CD14-positive monocyte (primary cell): ENCODE results near the gene SS18L1. TPM values are rescaled to one million over a fixed set of nuclear protein-coding genes. Genes with fewer than 3 reads are reported as not detected.

ENCODE experiments used
- DNase-seq, 3 donors: peaks; one replicate each; pipeline ENCODE4 v3.0.0-alpha.2; 2011 to 2022
- H2AFZ ChIP-seq: 2 replicates; pipeline ENCODE4 v1.6.0; 2012; ENCODE audit warnings: mild to moderate bottlenecking, low read depth, low read length, inconsistent platforms; ENCODE audit not compliant: insufficient read depth, poor library complexity, severe bottlenecking
- H3K27ac ChIP-seq, 2 donors: 1 replicate in 1 of 2; 2 replicates in 1 of 2; pipeline ENCODE4 v1.5.1; 2012 to 2013; ENCODE audit warnings: low read length in 2 of 2, control low read depth in 1 of 2, inconsistent platforms in 1 of 2, low read depth in 1 of 2, mild to moderate bottlenecking in 1 of 2
- H3K27me3 ChIP-seq, 2 donors: one replicate each; pipeline versions ENCODE4 v1.6.0 to v1.6.1; 2011 to 2013; ENCODE audit warnings: low read length in 2 of 2; ENCODE audit not compliant: control insufficient read depth in 2 of 2, insufficient read depth in 2 of 2
- H3K36me3 ChIP-seq, 2 donors: replicated peaks in 1 of 2; 1 replicate in 1 of 2; 2 replicates in 1 of 2; pipeline versions ENCODE4 v1.5.1 to v1.6.1; 2012 to 2013; ENCODE audit warnings: low read length in 2 of 2, control low read depth in 1 of 2, inconsistent platforms in 1 of 2, mild to moderate bottlenecking in 1 of 2; ENCODE audit not compliant: insufficient read depth in 2 of 2, control insufficient read depth in 1 of 2
- H3K4me1 ChIP-seq, 2 donors: 1 replicate in 1 of 2; 2 replicates in 1 of 2; pipeline versions ENCODE4 v1.5.1 to v1.6.1; 2012 to 2013; ENCODE audit warnings: low read length in 2 of 2, control low read depth in 1 of 2, inconsistent platforms in 1 of 2, mild to moderate bottlenecking in 1 of 2, moderate library complexity in 1 of 2; ENCODE audit not compliant: insufficient read depth in 2 of 2, control insufficient read depth in 1 of 2
- H3K4me2 ChIP-seq: replicated peaks from 2 replicates; pipeline ENCODE3; 2012; ENCODE audit warnings: low read length, moderate library complexity, mild to moderate bottlenecking; ENCODE audit not compliant: poor library complexity, severe bottlenecking; ENCODE audit errors: extremely low read depth
- H3K4me3 ChIP-seq, 3 experiments: fragments of 200-600 bp in 1 of 3; sonication (generic) in 1 of 3; replicated peaks in 1 of 3; 1 replicate in 2 of 3; 2 replicates in 1 of 3; pipeline ENCODE4 v1.5.1; 2011 to 2013; ENCODE audit warnings: low read length in 3 of 3, mild to moderate bottlenecking in 3 of 3, control low read depth in 2 of 3, low read depth in 2 of 3, inconsistent platforms in 1 of 3, moderate library complexity in 1 of 3
- H3K79me2 ChIP-seq: 2 replicates; pipeline ENCODE4 v1.6.0; 2012; ENCODE audit warnings: mild to moderate bottlenecking, control low read depth, inconsistent platforms, low read length, moderate library complexity; ENCODE audit not compliant: insufficient read depth
- H3K9ac ChIP-seq: 2 replicates; pipeline ENCODE4 v1.6.0; 2017; ENCODE audit warnings: low read length, mild to moderate bottlenecking; ENCODE audit not compliant: insufficient read depth, poor library complexity, severe bottlenecking
- H3K9me3 ChIP-seq, 2 donors: replicated peaks in 1 of 2; 1 replicate in 1 of 2; 2 replicates in 1 of 2; pipeline versions ENCODE4 v1.5.1 to v1.6.1; 2012 to 2013; ENCODE audit warnings: low read length in 2 of 2, control low read depth in 1 of 2; ENCODE audit not compliant: control insufficient read depth in 1 of 2, insufficient read depth in 1 of 2
- H4K20me1 ChIP-seq: 2 replicates; pipeline ENCODE4 v1.6.0; 2012; ENCODE audit warnings: mild to moderate bottlenecking, low read length, control low read depth, moderate library complexity; ENCODE audit not compliant: insufficient read depth
- H3K27ac Mint-ChIP-seq, 7 donors: one replicate each; pipeline ENCODE4 v1.8.0; 2020; ENCODE audit warnings: mild to moderate bottlenecking in 7 of 7, mixed read lengths in 7 of 7, moderate library complexity in 6 of 7, inconsistent platforms in 2 of 7
- H3K27me3 Mint-ChIP-seq, 3 donors: one replicate each; pipeline ENCODE4 v1.8.0; 2021 to 2022; ENCODE audit warnings: low read depth in 3 of 3, mild to moderate bottlenecking in 3 of 3, mixed read lengths in 3 of 3, moderate library complexity in 3 of 3, inconsistent platforms in 1 of 3
- H3K36me3 Mint-ChIP-seq, 2 donors: one replicate each; pipeline ENCODE4 v1.8.0; 2020; ENCODE audit warnings: mixed read lengths in 2 of 2, inconsistent platforms in 1 of 2, mild to moderate bottlenecking in 1 of 2
- H3K4me1 Mint-ChIP-seq: one replicate; pipeline ENCODE4 v1.8.0; 2020; ENCODE audit warnings: mild to moderate bottlenecking, mixed read lengths
- H3K4me3 Mint-ChIP-seq, 2 donors: one replicate each; pipeline ENCODE4 v1.8.0; 2020; ENCODE audit warnings: mild to moderate bottlenecking in 2 of 2, mixed read lengths in 2 of 2, moderate library complexity in 1 of 2
- H3K9me3 Mint-ChIP-seq, 7 donors: one replicate each; pipeline ENCODE4 v1.8.0; 2020 to 2022; ENCODE audit warnings: mixed read lengths in 7 of 7, mild to moderate bottlenecking in 6 of 7, moderate library complexity in 6 of 7, inconsistent platforms in 2 of 7
- WGBS: methylation state at CpG from one replicate; pipeline ENCODE4 v1.1.5; 2013; ENCODE audit warnings: missing lambda C conversion rate; ENCODE audit not compliant: insufficient coverage; 5-methylcytosine and 5-hydroxymethylcytosine counted together
- intact Hi-C, 2 donors: fragments of 100-400 bp; cut with micrococcal nuclease; formaldehyde crosslinking; loops; one replicate each; pipeline versions ENCODE4 v1.15.0 to v1.15.1; 2023
- polyA plus RNA-seq, 3 donors: library from polyadenylated mRNA; depleted of rRNA in 1 of 3; unstranded in 2 of 3; stranded (reverse) in 1 of 3; fragments of 300-500 nt in 2 of 3; fragments of >200 nt in 1 of 3; fragmentation: Illumina TruSeq in 2 of 3; gene quantifications; 1 replicate in 2 of 3; 2 replicates in 1 of 3; pipeline ENCODE4 v1.2.3, GENCODE V29; 2012 to 2021
- TF ChIP-seq, protein P1 (sequence below): fragments of 200-600 bp; IDR thresholded peaks from one replicate; pipeline ENCODE4 v1.8.0; 2022; ENCODE audit warnings: antibody characterized with exemption, mild to moderate bottlenecking

Gene SS18L1
- polyA plus RNA-seq, 3 donors = 0.75 to 16.5 (median 1.1) TPM

DNA sequence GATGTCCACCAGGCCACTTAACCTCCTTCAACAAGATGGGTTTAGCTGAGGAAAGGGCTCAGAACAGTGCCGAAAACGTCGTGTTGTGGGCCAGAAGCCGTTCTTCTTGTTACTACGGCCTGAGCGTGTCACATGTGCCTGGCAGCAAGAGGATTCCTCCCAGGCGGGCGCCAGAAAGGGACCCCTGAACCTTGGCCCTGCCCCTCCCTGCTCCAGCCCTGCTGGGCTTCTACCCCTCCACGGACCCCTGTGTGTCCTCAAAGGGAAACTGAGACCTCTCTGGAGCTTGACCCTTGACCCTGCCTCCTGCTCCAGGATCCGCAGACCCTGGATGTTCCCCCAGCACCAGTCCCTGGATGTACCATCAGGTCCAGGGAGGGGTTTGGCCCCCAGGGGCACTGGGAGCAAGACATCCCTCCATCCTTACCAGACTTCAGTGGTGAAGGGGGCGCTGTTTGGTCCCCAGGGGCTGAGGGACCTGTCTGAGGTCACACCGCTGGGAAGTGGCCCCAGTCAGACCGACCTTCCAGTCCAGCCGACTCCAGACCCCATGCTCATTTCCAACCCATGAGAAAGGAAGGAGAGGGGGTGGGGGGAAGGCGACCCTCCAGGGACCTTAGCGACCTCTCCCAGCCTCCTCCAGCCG is 66.4 kb downstream of the SS18L1 start:
- Mint-ChIP-seq H3K27me3 (peaks cover 5 to 24% (median 9%) of the 10 kb centered on the region in 3 donors), H3K36me3 (peaks cover 0 to 6% of the 10 kb centered on the region in 2 donors), H3K9me3 (no peaks in the 10 kb centered on the region), H3K4me1 (no peaks in the 10 kb centered on the region), H3K4me3 (no peak overlapping the region), H3K27ac (no peak overlapping the region)
- TF ChIP-seq, protein P1, sequence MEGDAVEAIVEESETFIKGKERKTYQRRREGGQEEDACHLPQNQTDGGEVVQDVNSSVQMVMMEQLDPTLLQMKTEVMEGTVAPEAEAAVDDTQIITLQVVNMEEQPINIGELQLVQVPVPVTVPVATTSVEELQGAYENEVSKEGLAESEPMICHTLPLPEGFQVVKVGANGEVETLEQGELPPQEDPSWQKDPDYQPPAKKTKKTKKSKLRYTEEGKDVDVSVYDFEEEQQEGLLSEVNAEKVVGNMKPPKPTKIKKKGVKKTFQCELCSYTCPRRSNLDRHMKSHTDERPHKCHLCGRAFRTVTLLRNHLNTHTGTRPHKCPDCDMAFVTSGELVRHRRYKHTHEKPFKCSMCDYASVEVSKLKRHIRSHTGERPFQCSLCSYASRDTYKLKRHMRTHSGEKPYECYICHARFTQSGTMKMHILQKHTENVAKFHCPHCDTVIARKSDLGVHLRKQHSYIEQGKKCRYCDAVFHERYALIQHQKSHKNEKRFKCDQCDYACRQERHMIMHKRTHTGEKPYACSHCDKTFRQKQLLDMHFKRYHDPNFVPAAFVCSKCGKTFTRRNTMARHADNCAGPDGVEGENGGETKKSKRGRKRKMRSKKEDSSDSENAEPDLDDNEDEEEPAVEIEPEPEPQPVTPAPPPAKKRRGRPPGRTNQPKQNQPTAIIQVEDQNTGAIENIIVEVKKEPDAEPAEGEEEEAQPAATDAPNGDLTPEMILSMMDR = no peak
- Histone ChIP-seq H3K27ac (no peak overlapping the region), H3K4me2 (no peak overlapping the region), H3K9me3 (no peaks in the 10 kb centered on the region), H3K27me3 (peaks cover 0 to 9% of the 10 kb centered on the region in 2 donors), H3K79me2 (no peaks in the 10 kb centered on the region), H3K9ac (no peak overlapping the region), H4K20me1 (no peaks in the 10 kb centered on the region), H3K4me3 (no peak overlapping the region), H3K4me1 (no peaks in the 10 kb centered on the region), H3K36me3 (no peaks in the 10 kb centered on the region), H2AFZ (no peak overlapping the region)
- WGBS = 71% methylated on average over 11 of the region's 17 CpGs
- DNase-seq = no peak
- intact Hi-C loops = no loop called here

DNA sequence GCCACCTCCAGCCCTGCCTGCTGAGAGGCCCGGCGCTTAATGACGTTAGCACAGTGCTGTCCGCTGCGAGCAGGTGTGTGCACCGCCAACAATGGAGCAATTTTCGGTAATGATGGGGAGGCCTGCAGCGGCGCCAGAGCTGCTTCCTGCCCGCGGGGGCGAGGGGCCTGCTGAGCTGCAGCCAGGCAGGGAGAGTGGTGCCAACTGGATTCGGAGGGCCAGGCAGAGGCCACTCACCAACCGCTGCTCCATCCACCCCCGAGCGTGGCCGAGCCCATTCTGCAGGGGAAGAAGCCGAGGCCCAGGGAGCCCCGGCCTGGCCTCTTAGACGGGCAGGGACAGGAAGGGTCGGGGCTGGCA is 66.9 kb downstream of the SS18L1 start:
- DNase-seq = no peak
- Histone ChIP-seq H4K20me1 (no peaks in the 10 kb centered on the region), H3K36me3 (no peaks in the 10 kb centered on the region), H3K9ac (no peak overlapping the region), H2AFZ (no peak overlapping the region), H3K9me3 (no peaks in the 10 kb centered on the region), H3K27ac (no peak overlapping the region), H3K4me1 (no peaks in the 10 kb centered on the region), H3K27me3 (peaks cover 0 to 9% of the 10 kb centered on the region in 2 donors), H3K4me3 (no peak overlapping the region), H3K4me2 (no peak overlapping the region), H3K79me2 (no peaks in the 10 kb centered on the region)
- intact Hi-C loops = no loop called here
- H3K27me3 Mint-ChIP-seq = peaks cover 5 to 27% (median 9%) of the 10 kb centered on the region in 3 donors
- H3K36me3 Mint-ChIP-seq = peaks cover 0 to 6% of the 10 kb centered on the region in 2 donors
- H3K9me3 Mint-ChIP-seq = no peaks in the 10 kb centered on the region
- no peak overlapping the region for H3K4me3 Mint-ChIP-seq
- WGBS = 74% methylated on average over 21 of the region's 21 CpGs
- TF ChIP-seq, protein P1 = no peak
- H3K4me1 Mint-ChIP-seq = no peaks in the 10 kb centered on the region
- H3K27ac Mint-ChIP-seq = no peak overlapping the region
